Mammary epithelial cell (primary cell): Measurements from ENCODE around the gene CCDC186.

Experiments used
- CTCF ChIP-seq, 2 donors: IDR thresholded peaks in 1 of 2; conservative IDR thresholded peaks in 1 of 2; 2 replicates each; pipeline ENCODE4 v1.5.1; 2011 to 2012; ENCODE audit warnings: inconsistent platforms in 2 of 2, low read length in 2 of 2, mild to moderate bottlenecking in 2 of 2, control low read depth in 1 of 2, low read depth in 1 of 2; ENCODE audit not compliant: insufficient read depth in 1 of 2; ENCODE audit errors: extremely low read depth in 1 of 2
- EZH2 ChIP-seq: IDR thresholded peaks from 2 replicates; pipeline ENCODE4 v1.6.1; 2012; ENCODE audit warnings: low read length, inconsistent platforms, borderline replicate concordance

DNA sequence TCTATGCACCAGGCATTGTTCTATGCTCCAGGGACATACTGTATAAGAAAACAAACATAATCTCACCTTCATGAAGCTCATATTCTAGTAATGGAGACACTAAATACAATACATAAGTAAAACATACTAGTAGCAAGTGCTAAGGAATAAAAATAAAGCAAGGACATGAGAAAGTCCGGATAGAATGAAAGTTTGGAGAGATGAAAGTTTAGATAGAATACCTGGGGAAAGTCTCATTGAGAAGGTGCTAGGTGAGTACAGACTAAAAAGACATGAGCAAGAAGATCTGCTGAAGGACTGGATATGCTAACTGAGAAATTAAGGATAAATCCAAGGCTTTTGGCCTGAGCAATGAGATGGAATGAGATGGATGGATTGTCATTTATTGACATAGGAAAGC, 34.0 kb downstream of the CCDC186 start:
- TF ChIP-seq CTCF (conservative IDR thresholded peaks at IDR 0.05 in 1 of 2, IDR thresholded peaks at IDR 0.05 in 1 of 2; ENCODE audit: extremely low read depth in 1 of 2, insufficient read depth in 1 of 2, low read depth in 1 of 2, low read length in 2 of 2) (no peak), EZH2 (no peak)
